Ramos (cell line): ENCODE measurements around the gene CLBA1.

Experiments
- in situ Hi-C: fragments of 300-500 bp; cut with MboI; formaldehyde crosslinking; loops from one replicate; pipeline ENCODE4 v1.14.3; 2022; ENCODE audit warnings: low sequenced_read_pairs; ENCODE audit not compliant: unreplicated experiment

CLBA1 gene

DNA sequence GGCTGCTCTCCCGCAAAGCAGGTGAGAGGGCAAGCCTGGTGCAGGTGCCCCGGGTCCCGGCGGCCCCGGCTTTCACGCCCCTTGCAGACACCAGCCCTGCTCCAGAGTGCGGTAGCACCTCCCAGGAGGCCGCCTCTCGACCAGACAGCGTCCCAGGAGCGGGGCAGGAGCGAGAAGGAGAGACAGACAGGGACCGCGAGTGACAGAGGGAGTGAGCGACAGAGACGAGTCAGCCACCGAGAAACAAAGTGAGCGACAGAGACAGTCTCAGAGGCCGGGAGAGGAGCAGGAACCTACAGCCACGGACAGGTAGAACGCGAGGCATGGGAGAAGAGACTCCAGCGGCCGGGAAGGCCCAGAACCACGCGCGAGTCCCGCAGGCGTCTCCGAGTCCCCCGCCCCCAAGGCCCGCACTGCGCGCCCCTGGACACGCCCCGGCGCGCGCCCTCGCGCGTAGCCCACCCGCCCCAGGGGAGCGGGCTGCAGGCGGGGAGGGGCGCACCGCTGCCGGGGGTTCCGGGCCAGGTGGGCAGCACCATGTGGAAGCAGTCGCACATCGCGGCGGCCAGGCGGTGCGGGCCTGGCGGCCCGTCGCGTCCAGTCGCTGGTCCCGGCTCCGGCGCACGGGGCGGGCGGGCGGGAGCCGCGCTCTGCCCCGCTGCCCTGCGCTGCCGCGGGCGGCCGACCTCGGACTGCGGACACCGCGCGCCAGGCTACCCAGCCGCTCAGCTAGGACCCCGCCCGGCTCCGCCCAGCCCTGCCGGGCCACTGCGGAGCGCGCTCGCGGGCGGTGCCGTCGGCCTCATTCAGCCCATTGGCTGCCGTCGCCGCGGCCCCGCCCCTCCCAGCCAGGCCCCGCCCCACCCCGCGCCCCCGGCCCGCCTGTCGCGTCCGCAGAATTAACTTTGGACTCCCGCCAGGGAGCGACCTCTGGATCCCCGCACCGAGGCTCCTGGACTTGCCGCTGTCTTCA is 7.6 kb upstream of the CLBA1 start, which contains the start of gene AHNAK2:
AHNAK2 (minus strand) TSS at position 694 of the 973 bp plus-strand sequence; CDS start at position 557, 137 bp downstream.
- in situ Hi-C loops, result no loop called here

- in situ Hi-C loops, result no loop called here
Observed at GRCh38 chr14:104978746-104979691, 6.6 kb upstream of the CLBA1 start.

DNA sequence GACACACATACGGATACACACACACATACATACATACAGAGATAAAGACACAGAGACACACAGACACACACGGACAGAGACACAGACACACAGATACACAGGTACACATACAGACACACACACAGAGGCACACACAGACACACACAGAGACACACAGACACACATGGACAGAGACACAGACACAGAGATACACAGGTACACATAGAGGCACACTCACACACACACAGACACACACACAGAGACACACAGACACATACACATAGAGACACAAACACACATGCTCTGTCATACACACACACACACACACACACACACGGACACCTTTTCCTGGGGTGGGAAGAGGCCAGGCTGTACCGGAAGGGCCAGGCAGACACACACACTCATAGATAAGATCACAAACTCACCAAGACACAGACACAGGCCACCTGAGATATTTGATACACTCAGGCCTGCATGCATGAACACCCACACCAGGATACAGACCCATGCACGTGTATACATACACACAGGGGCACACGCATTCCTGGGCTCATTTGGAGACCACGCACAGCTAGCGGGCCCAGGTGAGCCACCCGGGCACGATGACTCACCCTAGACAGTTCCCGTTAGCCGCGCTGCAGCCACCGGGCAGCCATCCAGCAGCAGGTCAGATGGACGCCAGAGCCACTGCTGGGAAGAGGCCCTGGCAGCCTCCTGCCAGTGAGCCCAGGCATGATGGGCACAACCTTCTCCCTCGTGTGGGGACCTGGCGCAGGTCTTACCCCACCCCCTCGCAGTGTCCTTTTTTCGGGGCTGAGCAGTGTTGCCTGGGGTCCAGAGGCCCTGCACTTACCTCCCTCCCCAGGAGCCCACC is 5.6 kb upstream of the CLBA1 start:
- in situ Hi-C loops, result no loop called here

GRCh38 chr14:104980611-104981531 is 4.7 kb upstream of the CLBA1 start:
- in situ Hi-C loops, result no loop called here

GRCh38 chr14:104981699-104982541 is 3.7 kb upstream of the CLBA1 start:
- in situ Hi-C loops, result no loop called here

DNA sequence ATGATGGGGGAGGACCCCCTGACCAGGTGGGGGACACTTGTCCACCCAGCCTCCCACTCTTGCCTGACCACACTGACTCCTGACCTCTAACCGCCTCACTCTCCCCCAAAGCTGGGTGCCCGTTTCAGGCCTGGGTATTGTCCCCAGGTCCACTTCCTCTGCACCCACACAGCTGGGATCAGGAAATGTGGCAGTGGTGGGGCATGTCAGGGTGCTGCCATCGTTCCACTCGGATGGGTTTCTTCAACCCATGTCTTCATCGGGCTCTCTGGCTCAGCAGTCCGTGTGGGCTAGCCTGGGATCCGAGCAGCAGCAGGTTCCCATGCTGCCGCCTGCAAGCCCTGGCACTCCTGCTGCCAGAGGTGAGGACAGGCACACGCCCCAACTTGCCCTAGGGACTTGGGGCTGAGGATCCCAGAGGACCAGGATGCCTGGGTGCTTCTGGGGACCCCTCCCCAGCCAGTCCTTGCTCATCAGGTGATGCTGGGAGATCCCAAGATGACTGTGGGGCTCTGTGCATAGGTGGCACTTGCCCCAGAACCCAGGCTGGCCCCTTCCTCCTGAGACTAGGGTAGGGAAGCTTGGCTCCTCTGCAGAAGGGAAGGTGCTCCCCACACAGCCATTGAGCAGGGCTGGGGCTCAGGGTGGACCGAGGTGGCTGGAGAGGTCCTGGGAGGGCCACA is 2.9 kb upstream of the CLBA1 start:
- in situ Hi-C loops, result no loop called here

- in situ Hi-C loops, result no loop called here
Observed at GRCh38 chr14:104983231-104983721, 2.3 kb upstream of the CLBA1 start.

DNA sequence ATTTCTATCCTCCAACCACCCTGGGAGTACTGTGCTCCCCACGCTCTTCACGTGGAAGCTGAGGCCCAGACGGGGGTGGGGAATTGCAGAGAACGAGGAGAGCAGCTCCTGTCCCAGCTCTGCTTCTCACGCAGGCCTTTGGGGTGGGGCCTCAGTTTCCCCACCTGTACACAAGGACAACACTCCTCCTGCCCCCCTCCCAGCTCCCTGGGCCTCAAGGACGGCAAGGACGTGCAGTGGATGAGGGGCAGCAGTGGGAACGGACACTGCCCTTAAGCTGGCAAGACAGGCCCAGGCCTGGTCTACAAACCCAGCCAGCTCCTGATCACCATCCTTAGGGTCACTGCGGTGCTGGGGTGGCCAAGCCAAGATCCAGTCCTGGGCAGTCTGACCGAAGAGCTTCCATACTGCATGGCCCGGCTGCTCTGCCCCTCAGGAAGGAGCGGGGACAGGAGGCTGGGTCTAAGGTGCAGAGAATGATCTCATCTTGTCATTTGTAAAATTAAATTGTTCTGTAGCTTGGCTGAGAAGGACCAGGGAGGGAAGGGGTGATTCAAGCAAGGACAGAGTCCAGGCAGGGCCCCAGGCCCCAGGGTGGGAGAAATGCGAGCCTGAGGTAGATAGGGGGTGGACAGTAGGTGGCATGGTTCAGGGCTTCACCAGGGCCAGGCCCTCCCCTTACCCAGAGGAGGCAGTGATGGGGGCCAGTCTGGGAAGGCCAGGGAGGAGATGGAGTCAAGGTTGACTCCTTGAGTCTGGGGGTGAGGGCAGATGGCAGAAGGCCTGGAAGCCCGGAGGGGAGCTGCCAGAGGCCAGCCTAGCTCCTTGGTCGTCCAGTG is 1.3 kb upstream of the CLBA1 start:
- in situ Hi-C loops, result no loop called here

- in situ Hi-C loops, result no loop called here
Observed at GRCh38 chr14:104986487-104987164, 1.0 kb downstream of the CLBA1 start.

DNA sequence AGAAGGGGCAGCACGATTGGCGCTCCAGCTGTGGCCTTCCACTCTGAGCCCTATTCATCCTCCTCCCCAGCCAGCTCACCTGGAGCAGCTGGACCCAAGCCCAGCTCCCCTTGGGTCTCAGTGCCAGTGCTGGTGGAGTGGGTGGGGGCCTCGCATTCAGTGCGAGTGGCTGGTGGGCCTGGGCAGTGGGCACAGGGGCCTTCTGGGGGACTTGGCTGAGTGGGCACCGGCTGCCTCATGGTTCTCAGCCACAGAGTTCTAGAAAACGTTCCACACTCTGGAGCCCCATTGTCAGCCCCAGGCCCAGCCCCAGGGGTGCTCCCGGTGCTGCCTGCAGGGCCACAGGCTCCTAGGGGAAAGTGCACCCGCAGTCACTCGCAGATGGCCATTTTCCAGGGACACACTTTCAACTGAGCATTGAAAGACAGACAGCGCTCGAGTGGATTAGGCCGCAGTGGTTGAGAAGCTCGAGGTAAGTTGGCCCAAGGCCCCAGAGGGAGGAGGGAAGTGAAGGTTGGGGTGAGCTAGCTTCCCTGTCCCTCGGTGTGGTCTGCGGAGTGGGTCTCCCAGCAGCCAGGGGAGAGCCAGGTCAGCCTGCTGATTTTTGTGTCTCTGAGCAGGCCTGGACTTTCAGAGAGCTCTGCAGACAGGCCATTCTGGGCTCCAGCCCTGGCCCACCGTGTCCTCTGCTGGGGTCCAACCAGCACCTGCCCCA is 3.8 kb downstream of the CLBA1 start:
- in situ Hi-C loops, result no loop called here

DNA sequence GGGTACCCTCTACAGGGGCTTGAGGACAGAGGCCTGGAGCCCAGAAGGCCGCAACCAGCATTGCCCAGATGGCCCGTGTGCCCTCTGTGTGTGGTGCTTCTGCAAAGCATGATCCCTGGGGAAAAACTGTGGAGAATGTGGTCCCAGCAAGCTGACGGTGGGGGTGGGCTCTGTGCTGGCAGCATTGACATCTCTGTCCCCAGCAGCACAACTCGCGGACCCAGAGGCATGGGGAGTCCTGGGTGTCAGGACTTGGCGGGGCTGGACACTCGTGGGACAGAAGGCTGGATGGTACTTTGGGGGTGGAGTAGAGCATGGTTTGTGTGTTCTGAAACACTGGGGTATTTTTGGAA is 4.3 kb downstream of the CLBA1 start:
- in situ Hi-C loops, result no loop called here

DNA sequence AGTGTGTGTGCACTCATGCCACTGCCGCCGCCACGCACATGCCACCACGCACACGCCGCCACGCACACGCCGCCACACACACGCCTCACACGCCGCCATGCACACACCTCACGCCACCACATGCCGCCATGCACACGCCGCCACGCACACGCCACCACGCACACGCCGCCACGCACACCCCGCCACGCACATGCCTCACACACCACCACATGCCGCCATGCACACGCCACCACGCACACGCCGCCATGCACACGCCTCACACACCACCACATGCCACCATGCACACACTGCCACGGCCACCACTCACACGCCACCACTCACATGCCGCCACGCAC is 6.3 kb downstream of the CLBA1 start:
- in situ Hi-C loops, result no loop called here

- in situ Hi-C loops, result no loop called here
Observed at GRCh38 chr14:104992501-104992900, 6.9 kb downstream of the CLBA1 start.

- in situ Hi-C loops, result no loop called here
Observed at GRCh38 chr14:104993306-104993705, 7.7 kb downstream of the CLBA1 start.

GRCh38 chr14:104993808-104994591 is 8.4 kb downstream of the CLBA1 start:
- in situ Hi-C loops, result no loop called here
